GM18870 (cell line): ENCODE data around the gene ZHX3.

Experiments used
- ATAC-seq: cut with Tn5 transposase; IDR thresholded peaks from one replicate; pipeline ENCODE4 v1.9.1; 2021; ENCODE audit warnings: moderate library complexity; ENCODE audit not compliant: unreplicated experiment

The ZHX3 gene

GRCh38 chr20:41175201-41175651 lies 142.3 kb downstream of the ZHX3 start:
- ATAC-seq, result no peak

DNA sequence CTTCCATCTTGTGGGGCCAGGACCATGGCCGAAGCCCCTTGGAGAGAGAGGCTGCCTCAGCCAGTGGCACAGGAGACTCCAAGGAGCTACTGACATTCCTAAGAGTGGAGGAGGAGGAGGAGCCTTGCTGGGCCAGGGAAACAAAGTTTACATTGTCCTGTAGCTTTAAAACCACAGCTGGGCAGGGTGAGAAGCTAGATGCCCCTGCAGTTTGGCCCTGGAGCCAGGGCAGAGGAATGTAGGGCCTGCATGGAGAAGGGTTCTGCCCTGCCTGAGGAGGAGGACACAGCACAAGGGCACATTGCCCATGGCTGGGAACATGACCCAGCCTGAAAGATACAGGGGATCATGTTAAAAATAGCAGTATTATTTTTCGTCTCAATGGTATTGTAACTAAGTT lies 142.7 kb downstream of the ZHX3 start:
- no peak for ATAC-seq

GRCh38 chr20:41174373-41174772 lies 143.2 kb downstream of the ZHX3 start:
- ATAC-seq, result no peak

- no peak for ATAC-seq
These were observed 143.7 kb downstream of the ZHX3 start for GRCh38 chr20:41173791-41174341.

DNA sequence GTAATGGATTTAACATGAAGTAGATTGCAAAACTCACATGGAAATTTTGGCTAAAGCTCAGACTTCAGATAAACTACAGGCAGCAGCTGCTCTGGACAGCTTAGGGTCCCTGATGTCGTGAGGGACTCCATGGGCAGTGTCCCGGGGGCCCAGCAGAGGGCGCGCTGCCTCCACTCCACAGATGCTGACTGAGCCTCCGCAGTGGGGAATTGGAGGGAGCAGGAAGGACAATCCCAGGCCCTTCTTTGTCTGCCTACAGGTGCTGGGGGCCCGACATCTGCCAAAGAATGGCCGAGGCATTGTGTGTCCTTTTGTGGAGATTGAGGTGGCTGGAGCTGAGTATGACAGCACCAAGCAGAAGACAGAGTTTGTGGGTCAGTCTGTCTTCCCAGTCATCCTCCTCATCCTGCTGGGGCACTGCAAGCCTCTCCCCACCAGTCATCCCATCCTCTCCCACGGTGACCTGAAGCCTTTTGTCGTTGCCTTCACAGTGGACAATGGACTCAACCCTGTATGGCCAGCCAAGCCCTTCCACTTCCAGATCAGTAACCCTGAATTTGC lies 144.3 kb downstream of the ZHX3 start:
- ATAC-seq, result no peak

DNA sequence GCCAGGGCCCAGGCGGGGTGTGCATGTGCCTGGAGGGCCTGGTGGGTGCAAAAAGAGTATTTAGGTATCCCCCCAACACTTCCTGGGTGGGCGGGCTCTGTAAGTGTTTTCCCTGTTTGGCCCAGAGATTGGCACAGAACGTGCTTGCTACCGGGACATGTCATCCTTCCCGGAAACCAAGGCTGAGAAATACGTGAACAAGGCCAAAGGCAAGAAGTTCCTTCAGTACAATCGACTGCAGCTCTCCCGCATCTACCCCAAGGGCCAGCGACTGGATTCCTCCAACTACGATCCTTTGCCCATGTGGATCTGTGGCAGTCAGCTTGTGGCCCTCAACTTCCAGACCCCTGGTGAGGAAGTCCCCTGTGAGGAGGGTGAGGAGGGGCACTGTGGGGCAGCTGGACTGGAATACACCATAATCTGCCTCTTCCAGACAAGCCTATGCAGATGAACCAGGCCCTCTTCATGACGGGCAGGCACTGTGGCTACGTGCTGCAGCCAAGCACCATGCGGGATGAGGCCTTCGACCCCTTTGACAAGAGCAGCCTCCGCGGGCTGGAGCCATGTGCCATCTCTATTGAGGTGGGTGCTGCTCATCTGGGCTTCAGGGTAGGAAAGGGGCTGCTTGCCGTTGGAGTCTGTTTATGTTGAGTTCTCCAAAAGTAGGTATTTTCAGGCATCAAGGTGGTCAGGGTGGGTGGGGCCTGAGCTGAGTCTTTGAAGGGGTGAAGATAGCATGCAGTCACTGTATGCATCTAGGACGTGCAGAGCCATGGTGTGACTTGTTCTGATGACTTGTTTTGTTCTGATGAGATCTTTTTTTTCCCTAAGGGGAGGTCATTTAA lies 145.0 kb downstream of the ZHX3 start:
- ATAC-seq, result no peak

DNA sequence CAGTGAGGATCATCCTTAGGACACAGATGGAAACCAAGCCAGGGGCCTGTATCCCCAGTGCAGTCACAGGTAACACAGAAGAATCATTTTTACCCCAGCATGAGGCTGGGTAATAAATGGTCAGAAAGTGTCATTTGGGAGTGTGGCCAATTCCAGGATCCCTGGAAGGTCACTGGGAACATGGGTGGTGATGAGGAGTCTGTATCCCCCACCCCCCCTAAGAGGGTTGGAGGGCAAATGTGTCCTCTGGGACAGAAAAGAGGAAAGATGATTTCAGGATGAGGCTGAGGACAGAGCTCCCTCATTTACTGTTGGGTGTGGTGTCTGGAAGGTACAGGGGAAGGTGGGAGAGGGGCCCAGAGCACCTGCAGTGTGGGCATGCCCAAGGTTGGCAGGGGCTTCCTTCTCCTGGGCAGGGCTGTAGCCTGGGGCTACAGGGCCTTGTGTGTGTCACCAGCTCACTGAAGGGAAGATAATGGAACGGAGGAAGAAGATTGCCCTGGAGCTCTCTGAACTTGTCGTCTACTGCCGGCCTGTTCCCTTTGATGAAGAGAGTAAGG lies 145.7 kb downstream of the ZHX3 start:
- ATAC-seq, result no peak

- no peak for ATAC-seq
These were observed 147.0 kb downstream of the ZHX3 start for GRCh38 chr20:41170386-41171105.

- ATAC-seq, result no peak
These were observed 147.7 kb downstream of the ZHX3 start for GRCh38 chr20:41169791-41170351.

- no peak for ATAC-seq
These were observed 148.3 kb downstream of the ZHX3 start for GRCh38 chr20:41169162-41169690.

- no peak for ATAC-seq
These were observed 149.0 kb downstream of the ZHX3 start for GRCh38 chr20:41168281-41169161.

- no peak for ATAC-seq
These were observed 149.9 kb downstream of the ZHX3 start for GRCh38 chr20:41167481-41168253.

DNA sequence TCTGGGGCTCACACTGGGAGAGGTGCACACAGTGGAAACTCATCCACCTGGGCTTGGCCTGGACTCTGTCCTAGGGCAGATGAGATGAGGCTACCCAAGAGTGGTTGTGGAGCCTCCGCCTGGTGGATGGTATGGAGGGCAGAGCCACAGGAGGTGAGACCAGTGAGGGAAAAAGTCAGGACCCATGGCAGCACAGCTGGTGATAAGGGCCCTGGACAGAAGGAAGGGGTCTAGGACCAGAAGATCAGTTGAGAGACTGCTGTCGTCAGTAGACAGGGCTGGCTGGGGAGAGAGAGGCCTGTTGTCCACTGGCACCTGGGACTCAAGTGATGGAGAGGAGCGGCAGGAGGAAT lies 150.4 kb downstream of the ZHX3 start:
- ATAC-seq, result no peak

- ATAC-seq, result no peak
These were observed 151.1 kb downstream of the ZHX3 start for GRCh38 chr20:41166201-41167117.

DNA sequence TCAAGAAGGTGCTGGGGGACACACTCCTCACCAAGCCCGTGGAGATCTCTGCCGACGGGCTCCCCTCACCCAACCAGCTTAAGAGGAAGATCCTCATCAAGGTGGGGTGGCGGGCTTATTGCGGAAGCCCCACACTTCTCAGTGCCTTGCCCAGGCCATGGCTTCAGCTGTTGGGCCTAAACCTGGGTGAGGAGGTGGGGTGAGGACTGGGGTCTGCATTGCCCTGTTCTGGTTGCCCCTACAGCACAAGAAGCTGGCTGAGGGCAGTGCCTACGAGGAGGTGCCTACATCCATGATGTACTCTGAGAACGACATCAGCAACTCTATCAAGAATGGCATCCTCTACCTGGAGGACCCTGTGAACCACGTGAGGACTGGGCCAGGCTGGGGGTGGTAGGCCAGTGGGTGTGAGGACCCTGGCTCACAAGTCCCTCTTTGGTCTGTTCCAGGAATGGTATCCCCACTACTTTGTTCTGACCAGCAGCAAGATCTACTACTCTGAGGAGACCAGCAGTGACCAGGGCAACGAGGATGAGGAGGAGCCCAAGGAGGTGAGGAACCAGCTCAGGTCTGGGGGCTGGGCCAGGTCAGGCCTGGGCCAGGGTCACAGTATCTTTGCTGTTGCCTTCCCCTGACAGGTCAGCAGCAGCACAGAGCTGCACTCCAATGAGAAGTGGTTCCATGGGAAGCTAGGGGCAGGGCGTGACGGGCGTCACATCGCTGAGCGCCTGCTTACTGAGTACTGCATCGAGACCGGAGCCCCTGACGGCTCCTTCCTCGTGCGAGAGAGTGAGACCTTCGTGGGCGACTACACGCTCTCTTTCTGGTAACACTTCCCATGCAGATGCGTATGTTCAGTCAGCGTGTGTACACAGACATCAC lies 152.3 kb downstream of the ZHX3 start:
- ATAC-seq, result no peak

- no peak for ATAC-seq
These were observed 153.7 kb downstream of the ZHX3 start for GRCh38 chr20:41163821-41164220.

DNA sequence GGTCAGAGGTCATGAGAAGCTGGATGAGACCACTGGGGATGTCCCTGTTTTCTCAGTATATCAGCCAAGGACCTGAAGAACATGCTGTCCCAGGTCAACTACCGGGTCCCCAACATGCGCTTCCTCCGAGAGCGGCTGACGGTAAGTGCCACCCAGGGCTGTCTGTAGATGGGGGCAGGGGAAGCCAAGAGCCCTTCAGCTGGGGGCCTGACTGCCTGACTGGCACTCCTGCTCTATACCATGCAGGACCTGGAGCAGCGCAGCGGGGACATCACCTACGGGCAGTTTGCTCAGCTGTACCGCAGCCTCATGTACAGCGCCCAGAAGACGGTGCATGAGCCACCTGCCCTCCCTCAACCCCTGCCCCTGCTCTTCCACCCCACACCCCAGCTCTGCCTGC lies 155.1 kb downstream of the ZHX3 start:
- ATAC-seq, result no peak
